Thymus (tissue), 11 donors: ENCODE measurements around the gene SNX32. TPM values are rescaled to one million over a fixed set of nuclear protein-coding genes. Genes with fewer than 3 reads are reported as not detected.

Experiments
- DNase-seq, 9 donors: peaks; one replicate each; pipeline ENCODE4 v3.0.0-alpha.2; 2013; ENCODE audit warnings: low spot score in 9 of 9, low read depth in 6 of 9, missing footprints in 1 of 9
- H3K27ac ChIP-seq, 2 donors: one replicate each; pipeline ENCODE4 v1.5.1; 2013; ENCODE audit warnings: control low read depth in 1 of 2, low read depth in 1 of 2, low read length in 1 of 2, mild to moderate bottlenecking in 1 of 2, moderate library complexity in 1 of 2
- H3K27me3 ChIP-seq, 2 donors: one replicate each; pipeline ENCODE4 v1.5.1; 2013; ENCODE audit warnings: low read length in 1 of 2; ENCODE audit not compliant: control insufficient read depth in 2 of 2, insufficient read depth in 1 of 2
- H3K36me3 ChIP-seq, 2 donors: one replicate each; pipeline ENCODE4 v1.5.1; 2013; ENCODE audit warnings: low read length in 1 of 2, mild to moderate bottlenecking in 1 of 2, moderate library complexity in 1 of 2; ENCODE audit not compliant: control insufficient read depth in 2 of 2, insufficient read depth in 2 of 2
- H3K4me1 ChIP-seq, 2 donors: one replicate each; pipeline ENCODE4 v1.5.1; 2013; ENCODE audit warnings: low read length in 2 of 2; ENCODE audit not compliant: control insufficient read depth in 2 of 2, insufficient read depth in 2 of 2
- H3K4me3 ChIP-seq, 2 donors: one replicate each; pipeline ENCODE4 v1.5.1; 2013; ENCODE audit warnings: low read length in 2 of 2, control low read depth in 1 of 2, mild to moderate bottlenecking in 1 of 2
- H3K9me3 ChIP-seq, 2 donors: one replicate each; pipeline ENCODE4 v1.5.1; 2013; ENCODE audit warnings: low read length in 1 of 2, mild to moderate bottlenecking in 1 of 2; ENCODE audit not compliant: control insufficient read depth in 2 of 2, insufficient read depth in 1 of 2
- WGBS: extraction: QIAGEN DNeasy Blood & Tissue Kit; methylation state at CpG from one replicate; pipeline ENCODE4 v1.1.7; 2013; 5-methylcytosine and 5-hydroxymethylcytosine counted together
- polyA plus RNA-seq: library from polyadenylated mRNA; stranded (reverse); fragments of 200-250 nt; gene quantifications from one replicate; pipeline ENCODE4 v1.2.3, GENCODE V29; 2013
- total RNA-seq: library from RNA; stranded (reverse); fragments of 120-200 nt; gene quantifications from one replicate; pipeline ENCODE4 v1.2.4, GENCODE V29; 2013
- donor health status: healthy.

Gene SNX32
- total and polyA plus RNA-seq, 2 donors, result 0.38 to 1.1 TPM

GRCh38 chr11:65851811-65852507, 18.2 kb downstream of the SNX32 start:
- no peak for DNase-seq
- Histone ChIP-seq H3K9me3 (peaks cover 7 to 24% of the 10 kb centered on the region in 2 donors), H3K4me3 (no peak overlapping the region), H3K4me1 (peaks cover 13 to 14% of the 10 kb centered on the region in 2 donors), H3K27me3 (peaks cover 0 to 2% of the 10 kb centered on the region in 2 donors), H3K36me3 (peaks cover 58 to 61% of the 10 kb centered on the region in 2 donors), H3K27ac (peak overlapping the region in 1 of 2 donors; percentile 20)
- 97% methylated on average over 10 of the region's 10 CpGs for WGBS

- H3K27me3 ChIP-seq, result no peaks in the 10 kb centered on the region
- peaks cover 58 to 61% of the 10 kb centered on the region in 2 donors for H3K36me3 ChIP-seq
- DNase-seq, result no peak
- peaks cover 13 to 14% of the 10 kb centered on the region in 2 donors for H3K4me1 ChIP-seq
- H3K27ac ChIP-seq, result no peak overlapping the region
- peaks cover 7 to 24% of the 10 kb centered on the region in 2 donors for H3K9me3 ChIP-seq
- WGBS, result 97% methylated on average over 33 of the region's 33 CpGs
- no peak overlapping the region for H3K4me3 ChIP-seq
Observed at GRCh38 chr11:65852508-65853245, 18.9 kb downstream of the SNX32 start.

- Histone ChIP-seq H3K36me3 (peaks cover 58 to 61% of the 10 kb centered on the region in 2 donors), H3K4me1 (peaks cover 13 to 15% of the 10 kb centered on the region in 2 donors), H3K4me3 (no peak overlapping the region), H3K9me3 (peaks cover 7 to 24% of the 10 kb centered on the region in 2 donors), H3K27ac (no peak overlapping the region), H3K27me3 (no peaks in the 10 kb centered on the region)
- DNase-seq, result no peak
- WGBS, result 97% methylated on average over 6 of the region's 6 CpGs
Observed at GRCh38 chr11:65853246-65853979, 19.6 kb downstream of the SNX32 start.

- Histone ChIP-seq H3K36me3 (peaks cover 58 to 61% of the 10 kb centered on the region in 2 donors), H3K27ac (no peak overlapping the region), H3K27me3 (no peaks in the 10 kb centered on the region), H3K4me1 (peaks cover 13 to 23% of the 10 kb centered on the region in 2 donors), H3K4me3 (no peak overlapping the region), H3K9me3 (peaks cover 7 to 24% of the 10 kb centered on the region in 2 donors)
- DNase-seq, result no peak
- WGBS, result 99% methylated on average over 4 of the region's 4 CpGs
Observed at GRCh38 chr11:65854161-65854592, 20.4 kb downstream of the SNX32 start.

DNA sequence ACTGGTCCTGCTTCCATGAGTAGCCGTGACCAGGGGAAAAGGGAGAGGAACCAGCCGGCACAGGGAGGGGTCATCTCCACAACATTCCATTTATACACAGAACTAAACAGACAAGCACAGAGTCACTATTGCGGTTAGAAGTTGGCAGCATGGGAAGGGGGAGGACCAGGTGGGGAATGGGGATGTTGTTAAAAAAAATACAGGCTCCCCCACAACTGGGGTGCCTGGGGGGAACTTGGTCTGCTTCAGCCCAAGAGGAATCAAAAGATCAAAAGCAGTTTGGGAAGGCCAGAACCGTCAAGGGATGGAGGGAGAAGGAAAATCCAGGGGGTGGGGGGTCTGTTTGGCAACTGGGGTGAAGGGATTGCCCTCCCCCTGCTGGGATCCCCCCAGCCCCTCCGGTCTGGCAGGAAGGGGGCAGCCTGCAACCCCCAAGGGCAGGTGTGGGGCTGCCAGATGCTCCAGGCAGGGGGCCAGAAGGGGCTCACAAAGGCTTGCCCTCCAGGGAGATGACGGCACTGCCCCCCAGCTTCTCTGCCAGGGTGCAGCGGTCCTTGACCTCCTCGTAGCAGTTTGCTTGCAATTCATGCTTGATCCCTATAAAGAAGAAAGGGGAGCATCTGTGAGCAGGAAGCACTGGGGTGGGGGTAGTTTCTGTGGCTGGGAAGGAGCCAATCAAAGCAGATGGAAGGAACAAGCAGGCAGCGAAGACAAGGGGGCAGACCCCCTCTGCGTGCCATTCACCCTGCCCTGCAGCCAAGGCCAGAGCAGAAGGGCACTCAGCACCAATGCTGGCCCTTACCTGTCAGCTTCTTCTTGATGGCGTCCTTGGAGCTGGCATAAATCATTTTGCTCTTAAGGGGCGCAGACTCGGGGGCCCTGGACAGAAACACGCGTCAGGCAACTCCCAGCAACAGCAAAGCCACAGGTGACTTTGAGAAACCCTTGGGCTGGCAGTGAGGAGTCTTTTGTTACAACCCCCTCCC, 21.4 kb downstream of the SNX32 start:
- Histone ChIP-seq H3K36me3 (peaks cover 58 to 61% of the 10 kb centered on the region in 2 donors), H3K27ac (no peak overlapping the region), H3K27me3 (no peaks in the 10 kb centered on the region), H3K4me1 (peaks cover 13 to 32% of the 10 kb centered on the region in 2 donors), H3K9me3 (peaks cover 7 to 30% of the 10 kb centered on the region in 2 donors), H3K4me3 (no peak overlapping the region)
- DNase-seq, result no peak
- 93% methylated on average over 15 of the region's 15 CpGs for WGBS

GRCh38 chr11:65855927-65856363, 22.2 kb downstream of the SNX32 start:
- H3K4me3 ChIP-seq, result no peak overlapping the region
- H3K27me3 ChIP-seq, result no peaks in the 10 kb centered on the region
- peaks cover 7 to 32% of the 10 kb centered on the region in 2 donors for H3K9me3 ChIP-seq
- no peak for DNase-seq
- peaks cover 13 to 34% of the 10 kb centered on the region in 2 donors for H3K4me1 ChIP-seq
- peaks cover 57 to 58% of the 10 kb centered on the region in 2 donors for H3K36me3 ChIP-seq
- WGBS, result 97% methylated on average over 15 of the region's 15 CpGs
- H3K27ac ChIP-seq, result no peak overlapping the region

- WGBS, result 2% methylated on average over 57 of the region's 57 CpGs
- Histone ChIP-seq H3K9me3 (peaks cover 2 to 23% of the 10 kb centered on the region in 2 donors), H3K27me3 (no peaks in the 10 kb centered on the region), H3K4me1 (peaks cover 22 to 44% of the 10 kb centered on the region in 2 donors), H3K36me3 (peaks cover 50 to 54% of the 10 kb centered on the region in 2 donors), H3K27ac (peak overlapping the region; percentile 93 to 99), H3K4me3 (peak overlapping the region; percentile 75 to 93)
- peak in 8 of 9 donors; percentile 60 to 90 (median 76) for DNase-seq
Observed at GRCh38 chr11:65856689-65857499, 23.1 kb downstream of the SNX32 start.
